HUES48 (cell line): Measurements from ENCODE around the gene ALAS2.

Experiments used
- H3K27ac ChIP-seq: one replicate; pipeline ENCODE4 v1.7.0; 2013; ENCODE audit warnings: low read depth, low read length, inconsistent platforms
- H3K27me3 ChIP-seq: 2 replicates; pipeline ENCODE4 v1.6.1; 2013; ENCODE audit warnings: mild to moderate bottlenecking, low read length; ENCODE audit not compliant: control insufficient read depth, insufficient read depth
- H3K36me3 ChIP-seq: 2 replicates; pipeline ENCODE4 v1.6.1; 2013; ENCODE audit warnings: low read length; ENCODE audit not compliant: control insufficient read depth, insufficient read depth
- H3K4me1 ChIP-seq: 2 replicates; pipeline ENCODE4 v1.6.1; 2013; ENCODE audit warnings: mild to moderate bottlenecking, low read length; ENCODE audit not compliant: control insufficient read depth, insufficient read depth
- H3K4me3 ChIP-seq: 2 replicates; pipeline ENCODE4 v1.5.1; 2013; ENCODE audit warnings: mild to moderate bottlenecking, low read depth, low read length
- H3K9ac ChIP-seq: 2 replicates; pipeline ENCODE4 v1.6.1; 2013; ENCODE audit warnings: mild to moderate bottlenecking, low read depth, low read length, moderate library complexity
- H3K9me3 ChIP-seq: 2 replicates; pipeline ENCODE4 v1.6.1; 2013; ENCODE audit warnings: low read length; ENCODE audit not compliant: control insufficient read depth, insufficient read depth

The ALAS2 gene

GRCh38 chrX:55029291-55029690 is 1.5 kb downstream of the ALAS2 start:
- H3K4me1 ChIP-seq: 0 out of 2 replicates have a peak, but pooled peaks cover 4% of the 10 kb centered on the region
- H3K27me3 ChIP-seq: no peaks in the 10 kb centered on the region
- no peak overlapping the region for H3K4me3 ChIP-seq
- peaks cover 36% of the 10 kb centered on the region for H3K9me3 ChIP-seq
- H3K27ac ChIP-seq: no peak overlapping the region
- no peak overlapping the region for H3K9ac ChIP-seq
- no peaks in the 10 kb centered on the region for H3K36me3 ChIP-seq

GRCh38 chrX:55028611-55029010 is 2.2 kb downstream of the ALAS2 start:
- Histone ChIP-seq H3K9ac (no peak overlapping the region), H3K27ac (no peak overlapping the region), H3K27me3 (no peaks in the 10 kb centered on the region)

GRCh38 chrX:55028040-55028439 is 2.7 kb downstream of the ALAS2 start:
- Histone ChIP-seq H3K36me3 (no peaks in the 10 kb centered on the region), H3K9me3 (peaks cover 32% of the 10 kb centered on the region), H3K4me3 (no peak overlapping the region), H3K4me1 (0 out of 2 replicates have a peak, but pooled peaks cover 4% of the 10 kb centered on the region), H3K9ac (no peak overlapping the region), H3K27me3 (no peaks in the 10 kb centered on the region), H3K27ac (no peak overlapping the region)

More at GRCh38 chrX:55028611-55029010, 2.2 kb downstream of the ALAS2 start:
- H3K36me3 ChIP-seq: no peaks in the 10 kb centered on the region
- H3K4me1 ChIP-seq: 0 out of 2 replicates have a peak, but pooled peaks cover 4% of the 10 kb centered on the region
- H3K4me3 ChIP-seq: no peak overlapping the region
- H3K9me3 ChIP-seq: peaks cover 32% of the 10 kb centered on the region

- H3K36me3 ChIP-seq: no peaks in the 10 kb centered on the region
- H3K27me3 ChIP-seq: no peaks in the 10 kb centered on the region
Observed at GRCh38 chrX:55026840-55027239, 3.9 kb downstream of the ALAS2 start.

DNA sequence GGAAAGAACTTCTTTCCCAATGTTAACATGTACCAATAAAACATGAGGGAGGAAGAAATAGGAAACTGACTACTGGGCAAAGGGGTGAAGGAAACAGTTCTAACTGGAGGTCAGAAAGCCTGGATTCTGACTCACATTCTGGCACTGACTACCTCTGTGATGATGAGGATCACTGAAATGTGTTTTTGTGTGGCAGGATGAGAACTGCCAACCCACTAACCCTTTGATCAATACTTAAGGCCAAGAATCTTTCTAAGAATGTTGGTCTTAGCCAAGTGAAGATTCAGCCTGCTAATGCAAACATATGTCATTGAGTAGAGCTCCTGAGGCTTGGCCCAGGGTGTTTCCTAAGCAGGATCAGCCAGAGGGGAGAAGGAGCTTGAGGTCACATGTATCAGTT is 4.6 kb downstream of the ALAS2 start:
- Histone ChIP-seq H3K36me3 (no peaks in the 10 kb centered on the region), H3K4me3 (no peak overlapping the region), H3K9ac (no peak overlapping the region), H3K9me3 (peaks cover 31% of the 10 kb centered on the region), H3K27me3 (no peaks in the 10 kb centered on the region), H3K4me1 (0 out of 2 replicates have a peak, but pooled peaks cover 4% of the 10 kb centered on the region), H3K27ac (no peak overlapping the region)

More at GRCh38 chrX:55026840-55027239, 3.9 kb downstream of the ALAS2 start:
- H3K4me1 ChIP-seq: 0 out of 2 replicates have a peak, but pooled peaks cover 4% of the 10 kb centered on the region
- H3K9ac ChIP-seq: no peak overlapping the region
- no peak overlapping the region for H3K27ac ChIP-seq
- no peak overlapping the region for H3K4me3 ChIP-seq
- peaks cover 34% of the 10 kb centered on the region for H3K9me3 ChIP-seq

DNA sequence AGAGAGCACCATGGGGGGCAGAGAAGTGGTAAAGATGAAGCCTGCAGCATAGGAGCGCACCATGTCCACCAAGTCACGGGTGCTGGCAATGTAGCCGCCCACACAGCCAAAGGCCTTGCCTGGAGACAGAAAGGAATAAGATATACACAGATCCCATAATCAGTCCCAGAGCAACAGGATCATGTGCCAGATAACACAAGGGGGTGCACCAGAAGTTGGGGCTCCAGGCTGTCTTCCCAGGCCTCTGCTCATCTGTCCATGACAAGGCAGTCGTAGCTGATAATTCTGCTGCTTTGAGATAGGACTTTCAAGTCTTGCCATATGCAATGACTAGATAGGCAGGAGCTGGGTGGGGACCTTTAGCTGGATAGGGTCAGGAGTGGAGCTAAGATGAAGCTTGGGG is 15.9 kb downstream of the ALAS2 start:
- H3K27ac ChIP-seq: no peak overlapping the region
- no peaks in the 10 kb centered on the region for H3K27me3 ChIP-seq
- no peaks in the 10 kb centered on the region for H3K4me1 ChIP-seq
- peaks cover 32% of the 10 kb centered on the region for H3K9me3 ChIP-seq
- no peak overlapping the region for H3K9ac ChIP-seq
- H3K36me3 ChIP-seq: no peaks in the 10 kb centered on the region
- H3K4me3 ChIP-seq: no peak overlapping the region

DNA sequence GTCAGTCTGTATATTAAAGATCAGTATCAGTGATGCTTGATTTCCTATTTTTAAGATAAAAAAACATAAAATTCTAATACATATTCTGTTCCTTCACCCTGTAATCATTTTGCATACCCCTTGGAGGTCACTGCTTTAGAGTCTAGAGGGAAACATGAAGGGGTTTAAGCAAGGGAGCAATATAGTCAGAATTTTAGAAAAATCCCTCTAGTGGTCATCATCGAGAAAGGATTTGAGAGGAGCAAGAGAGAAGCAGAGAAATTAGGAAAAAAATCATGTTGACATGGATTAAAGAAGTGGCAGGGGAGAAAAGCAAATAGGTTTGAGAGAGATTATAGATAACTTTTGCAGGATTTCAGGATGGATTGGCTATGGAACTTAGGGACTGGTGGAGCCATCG is 19.5 kb downstream of the ALAS2 start:
- H3K9ac ChIP-seq: no peak overlapping the region
- peaks cover 21% of the 10 kb centered on the region for H3K9me3 ChIP-seq
- H3K4me3 ChIP-seq: no peak overlapping the region
- H3K27me3 ChIP-seq: no peaks in the 10 kb centered on the region
- no peaks in the 10 kb centered on the region for H3K4me1 ChIP-seq
- peaks cover 10% of the 10 kb centered on the region for H3K36me3 ChIP-seq
- H3K27ac ChIP-seq: no peak overlapping the region

DNA sequence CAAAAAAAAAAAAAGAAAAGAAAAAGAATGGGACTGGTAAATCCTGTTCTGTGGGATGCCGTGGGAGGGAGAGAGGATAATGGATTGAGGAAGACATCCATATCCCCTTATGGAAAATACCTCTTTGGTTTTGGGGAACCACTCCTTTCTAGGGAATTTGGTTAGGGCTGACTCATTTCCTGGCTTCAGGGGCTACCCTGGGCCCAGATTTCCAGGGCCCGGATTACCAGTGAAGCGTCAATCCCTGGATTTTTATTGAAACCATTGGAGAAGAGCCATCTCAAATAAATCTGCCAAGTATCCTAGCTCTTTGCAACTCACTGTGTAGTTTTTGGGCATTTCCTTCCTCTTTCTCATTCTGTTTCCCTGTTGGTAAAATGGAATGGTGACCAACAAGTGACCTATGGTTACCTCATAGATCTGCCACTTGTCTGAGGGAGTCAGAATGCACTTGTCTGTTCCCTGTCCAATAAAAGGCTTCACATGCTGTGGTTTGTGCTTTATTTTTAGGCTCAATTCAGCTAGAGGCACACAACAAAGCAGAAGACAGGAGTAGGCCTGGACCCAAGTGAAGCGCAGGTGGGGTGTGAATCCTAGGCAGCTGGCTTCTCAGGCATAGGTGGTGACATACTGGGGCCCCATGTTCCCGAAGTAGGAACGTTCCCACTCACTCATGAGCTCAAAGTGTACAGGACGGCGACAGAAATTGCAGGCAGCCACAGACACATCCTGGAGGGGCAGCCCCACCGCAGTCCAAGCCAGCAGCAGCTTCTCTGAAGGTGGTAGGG is 22.0 kb downstream of the ALAS2 start:
- Histone ChIP-seq H3K27ac (no peak overlapping the region), H3K27me3 (no peaks in the 10 kb centered on the region), H3K4me3 (no peak overlapping the region), H3K4me1 (no peaks in the 10 kb centered on the region), H3K36me3 (peaks cover 34% of the 10 kb centered on the region), H3K9ac (no peak overlapping the region), H3K9me3 (peaks cover 35% of the 10 kb centered on the region)

- Histone ChIP-seq H3K27ac (no peak overlapping the region), H3K36me3 (peaks cover 45% of the 10 kb centered on the region), H3K4me1 (no peaks in the 10 kb centered on the region), H3K9me3 (peaks cover 38% of the 10 kb centered on the region), H3K27me3 (no peaks in the 10 kb centered on the region), H3K4me3 (no peak overlapping the region), H3K9ac (no peak overlapping the region)
Observed at GRCh38 chrX:55007656-55008055, 23.1 kb downstream of the ALAS2 start.

DNA sequence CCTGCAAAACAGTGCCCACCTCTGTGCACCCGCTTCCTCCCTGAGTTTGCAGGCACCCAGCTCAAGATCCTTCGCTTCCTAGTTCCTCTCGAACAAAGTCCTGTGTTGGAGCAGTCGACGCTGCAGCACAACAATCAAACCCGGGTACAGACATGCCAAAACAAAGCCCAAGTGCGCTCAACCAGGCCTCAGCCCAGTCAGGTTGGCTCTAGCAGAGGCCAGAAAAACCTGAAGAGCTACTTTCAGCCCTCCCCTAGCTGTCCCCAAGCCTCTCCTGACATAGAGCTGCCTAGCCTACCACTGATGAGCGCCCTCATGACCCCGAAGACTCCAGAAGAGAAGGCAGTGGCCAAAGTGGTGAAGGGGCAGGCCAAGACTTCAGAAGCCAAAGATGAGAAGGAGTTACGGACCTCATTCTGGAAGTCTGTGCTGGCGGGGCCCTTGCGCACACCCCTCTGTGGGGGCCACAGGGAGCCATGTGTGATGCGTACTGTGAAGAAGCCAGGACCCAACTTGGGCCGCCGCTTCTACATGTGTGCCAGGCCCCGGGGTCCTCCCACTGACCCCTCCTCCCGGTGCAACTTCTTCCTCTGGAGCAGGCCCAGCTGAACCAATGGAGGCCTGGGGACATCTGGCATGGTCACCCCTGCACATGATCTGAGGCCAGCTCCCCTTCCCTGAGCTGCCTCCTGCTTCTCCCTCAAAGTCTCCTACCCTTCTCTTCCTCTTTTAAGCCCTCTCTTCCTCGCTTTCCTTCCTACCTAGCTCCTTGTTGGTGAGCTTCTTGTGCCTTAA is 23.8 kb downstream of the ALAS2 start:
- no peak overlapping the region for H3K4me3 ChIP-seq
- H3K36me3 ChIP-seq: peaks cover 49% of the 10 kb centered on the region
- no peak overlapping the region for H3K9ac ChIP-seq
- H3K27me3 ChIP-seq: no peaks in the 10 kb centered on the region
- H3K27ac ChIP-seq: no peak overlapping the region
- H3K4me1 ChIP-seq: no peaks in the 10 kb centered on the region
- H3K9me3 ChIP-seq: peaks cover 44% of the 10 kb centered on the region

- no peaks in the 10 kb centered on the region for H3K27me3 ChIP-seq
- no peak overlapping the region for H3K9ac ChIP-seq
- peaks cover 53% of the 10 kb centered on the region for H3K36me3 ChIP-seq
- no peak overlapping the region for H3K27ac ChIP-seq
- H3K4me3 ChIP-seq: no peak overlapping the region
- H3K4me1 ChIP-seq: no peaks in the 10 kb centered on the region
- peaks cover 46% of the 10 kb centered on the region for H3K9me3 ChIP-seq
Observed at GRCh38 chrX:55005256-55005655, 25.5 kb downstream of the ALAS2 start.
